Measurements from ENCODE around the gene LPCAT3. TPM values are rescaled to one million over a fixed set of nuclear protein-coding genes. Genes with fewer than 3 reads are reported as not detected.

LPCAT3 gene
- total and polyA plus RNA-seq, 2 of the 13 experiments (the other 11 are each of a cell fraction or from before 2014, with no cell fraction given), result 44.5 to 64.3 TPM

GRCh38 chr12:6946033-6946919 lies 72.0 kb downstream of the LPCAT3 start (continued):
- TF ChIP-seq UBTF (CRISPR knock-in tag; IDR thresholded peaks at IDR 0.05) (no peak; the same call in none of the 2 replicates), PAWR (CRISPR knock-in tag; IDR thresholded peaks at IDR 0.05; ENCODE audit: borderline replicate concordance) (no peak), SKI (IDR thresholded peaks at IDR 0.05; ENCODE audit: partially characterized antibody) (peak; percentile 14), ZNF350 (CRISPR knock-in tag; IDR thresholded peaks at IDR 0.05; ENCODE audit: borderline replicate concordance, low read depth) (peak; percentile 65; the same call in 1 of the 2 replicates), NAIF1 (CRISPR knock-in tag; IDR thresholded peaks at IDR 0.05; ENCODE audit: borderline replicate concordance) (no peak), MTF1 (CRISPR knock-in tag; IDR thresholded peaks at IDR 0.05) (no peak), FLYWCH1 (CRISPR knock-in tag; IDR thresholded peaks at IDR 0.05) (no peak), RBM39 (IDR thresholded peaks at IDR 0.05; ENCODE audit: low read depth, low read length, poor library complexity, severe bottlenecking) (peak; percentile 78), ZBTB20 (CRISPR knock-in tag; IDR thresholded peaks at IDR 0.05; ENCODE audit: borderline replicate concordance, low read depth) (no peak), MEIS2 (CRISPR knock-in tag; IDR thresholded peaks at IDR 0.05) (peak; percentile 73), LCORL (IDR thresholded peaks at IDR 0.05) (no peak), LCORL (CRISPR knock-in tag; IDR thresholded peaks at IDR 0.05) (peak; percentile 74), KLF12 (CRISPR knock-in tag; IDR thresholded peaks at IDR 0.05; ENCODE audit: borderline replicate concordance) (peak; percentile 56; the same call in 1 of the 2 replicates), ZNF326 (CRISPR knock-in tag; IDR thresholded peaks at IDR 0.05; ENCODE audit: borderline replicate concordance) (0 out of 2 replicates have a peak, but pooled peaks have one; percentile 17), ZKSCAN8 (CRISPR knock-in tag; IDR thresholded peaks at IDR 0.05; ENCODE audit: borderline replicate concordance) (0 out of 2 replicates have a peak, but pooled peaks have one; percentile 6), HOMEZ (CRISPR knock-in tag; IDR thresholded peaks at IDR 0.05; ENCODE audit: low read depth) (peak; percentile 47; the same call in 1 of the 2 replicates), ZNF280B (CRISPR knock-in tag; IDR thresholded peaks at IDR 0.05; ENCODE audit: borderline replicate concordance) (0 out of 2 replicates have a peak, but pooled peaks have one; percentile 63), HOXD1 (CRISPR knock-in tag; IDR thresholded peaks at IDR 0.05) (no peak), FOXO1 (CRISPR knock-in tag; IDR thresholded peaks at IDR 0.05) (peak; percentile 49; the same call in 1 of the 2 replicates), SP4 (CRISPR knock-in tag; IDR thresholded peaks at IDR 0.05) (peak; percentile 68; the same call in 1 of the 2 replicates), ZNF766 (CRISPR knock-in tag; IDR thresholded peaks at IDR 0.05; ENCODE audit: borderline replicate concordance) (no peak), PRPF4 (IDR thresholded peaks at IDR 0.05; ENCODE audit: low read depth, low read length, poor library complexity, severe bottlenecking) (no peak), KLF9 (CRISPR knock-in tag; IDR thresholded peaks at IDR 0.05; ENCODE audit: low read depth) (no peak), ZNF20 (CRISPR knock-in tag; IDR thresholded peaks at IDR 0.05) (no peak), ZNF263 (CRISPR knock-in tag; IDR thresholded peaks at IDR 0.05) (peak; percentile 43; the same call in 1 of the 2 replicates)

Data from HepG2 (cell line).